LNCAP (cell line): ENCODE measurements around the gene NEK7.

Experiments used
- TF ChIP-seq, protein P1 (sequence below): fragments of 450-650 bp; IDR thresholded peaks from 2 replicates; pipeline ENCODE4 v1.5.1; 2017; ENCODE audit warnings: mild to moderate bottlenecking

The NEK7 gene

DNA sequence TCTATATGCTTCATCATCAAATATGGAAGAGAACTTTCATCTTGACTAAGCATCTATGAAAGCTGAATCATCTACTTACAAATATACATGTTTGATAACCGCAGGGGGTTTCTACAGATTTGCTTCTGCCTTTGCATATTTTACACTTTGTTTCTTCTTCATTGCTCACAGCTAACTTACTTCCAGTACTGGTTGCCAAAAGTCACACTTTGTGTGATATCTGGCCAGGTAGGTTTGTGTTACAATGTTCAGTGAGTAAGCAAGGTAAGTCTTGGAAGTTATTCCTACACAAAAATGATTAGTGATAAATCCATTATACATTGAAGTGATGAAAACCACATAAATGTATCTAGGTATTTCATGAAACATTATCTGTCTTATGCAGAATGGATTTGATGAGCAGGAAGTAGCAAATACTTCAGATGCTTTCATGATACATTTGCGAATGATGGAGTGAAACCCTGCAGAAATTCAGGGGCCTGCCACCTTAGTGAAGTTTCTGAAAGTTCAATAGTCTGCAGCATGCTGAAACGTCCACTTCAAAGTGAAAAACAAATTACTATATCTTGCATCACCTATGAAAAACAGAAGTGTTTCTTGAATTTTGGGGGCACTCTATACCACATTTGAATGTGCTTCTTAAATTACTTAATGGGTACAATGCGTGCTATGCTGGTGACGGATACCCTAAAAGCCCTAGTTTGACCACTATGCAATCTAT, 196.3 kb downstream of the NEK7 start:
- TF ChIP-seq, protein P1, sequence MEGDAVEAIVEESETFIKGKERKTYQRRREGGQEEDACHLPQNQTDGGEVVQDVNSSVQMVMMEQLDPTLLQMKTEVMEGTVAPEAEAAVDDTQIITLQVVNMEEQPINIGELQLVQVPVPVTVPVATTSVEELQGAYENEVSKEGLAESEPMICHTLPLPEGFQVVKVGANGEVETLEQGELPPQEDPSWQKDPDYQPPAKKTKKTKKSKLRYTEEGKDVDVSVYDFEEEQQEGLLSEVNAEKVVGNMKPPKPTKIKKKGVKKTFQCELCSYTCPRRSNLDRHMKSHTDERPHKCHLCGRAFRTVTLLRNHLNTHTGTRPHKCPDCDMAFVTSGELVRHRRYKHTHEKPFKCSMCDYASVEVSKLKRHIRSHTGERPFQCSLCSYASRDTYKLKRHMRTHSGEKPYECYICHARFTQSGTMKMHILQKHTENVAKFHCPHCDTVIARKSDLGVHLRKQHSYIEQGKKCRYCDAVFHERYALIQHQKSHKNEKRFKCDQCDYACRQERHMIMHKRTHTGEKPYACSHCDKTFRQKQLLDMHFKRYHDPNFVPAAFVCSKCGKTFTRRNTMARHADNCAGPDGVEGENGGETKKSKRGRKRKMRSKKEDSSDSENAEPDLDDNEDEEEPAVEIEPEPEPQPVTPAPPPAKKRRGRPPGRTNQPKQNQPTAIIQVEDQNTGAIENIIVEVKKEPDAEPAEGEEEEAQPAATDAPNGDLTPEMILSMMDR: no peak

DNA sequence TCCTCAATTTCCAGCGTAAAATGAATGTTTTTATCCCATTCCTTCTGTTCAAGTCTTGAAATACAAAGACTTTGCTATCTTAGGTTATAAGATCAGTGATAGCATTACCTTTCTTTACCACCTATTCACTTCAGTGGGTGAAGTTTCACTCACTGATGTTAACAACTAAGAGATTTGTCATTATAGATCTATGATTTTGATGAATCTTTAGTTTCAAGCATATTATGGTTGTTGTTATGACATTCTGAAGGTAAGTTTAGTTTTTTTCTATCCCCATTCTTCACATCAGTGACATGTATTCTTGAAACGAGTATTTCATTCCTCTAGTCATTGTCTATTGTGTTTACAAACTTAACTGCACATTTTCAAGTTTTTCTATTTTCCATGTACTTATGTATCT, 201.1 kb downstream of the NEK7 start:
- TF ChIP-seq, protein P1: no peak

DNA sequence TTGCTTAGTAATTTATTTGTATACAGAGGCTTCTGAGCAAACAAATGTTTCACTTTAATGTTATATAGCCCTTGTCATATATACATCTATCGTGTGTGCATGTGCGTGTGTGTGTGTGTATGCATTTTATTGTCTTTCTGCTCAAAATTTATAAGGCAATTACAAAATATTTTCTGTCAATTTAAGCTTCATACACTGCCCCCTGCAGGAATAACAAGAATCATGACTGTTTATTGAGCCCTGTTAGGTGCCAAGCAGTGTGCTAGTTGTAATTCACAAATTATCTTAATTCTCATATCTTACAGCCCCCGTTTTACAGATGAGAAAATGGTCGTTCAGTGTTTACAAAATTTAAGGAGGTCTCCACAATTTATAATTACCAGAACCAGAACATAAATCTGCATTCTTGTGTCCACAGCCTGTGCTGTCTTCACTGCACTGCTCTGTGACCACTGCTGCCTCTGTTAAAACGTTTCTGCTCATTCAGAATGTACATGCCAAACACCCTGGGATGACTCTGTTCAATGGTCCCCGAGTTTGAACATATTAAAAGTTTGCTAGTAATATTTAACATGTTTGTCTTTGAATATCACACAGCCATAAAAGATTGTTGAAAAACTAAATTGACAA, 202.3 kb downstream of the NEK7 start:
- TF ChIP-seq, protein P1: peak; percentile 76

DNA sequence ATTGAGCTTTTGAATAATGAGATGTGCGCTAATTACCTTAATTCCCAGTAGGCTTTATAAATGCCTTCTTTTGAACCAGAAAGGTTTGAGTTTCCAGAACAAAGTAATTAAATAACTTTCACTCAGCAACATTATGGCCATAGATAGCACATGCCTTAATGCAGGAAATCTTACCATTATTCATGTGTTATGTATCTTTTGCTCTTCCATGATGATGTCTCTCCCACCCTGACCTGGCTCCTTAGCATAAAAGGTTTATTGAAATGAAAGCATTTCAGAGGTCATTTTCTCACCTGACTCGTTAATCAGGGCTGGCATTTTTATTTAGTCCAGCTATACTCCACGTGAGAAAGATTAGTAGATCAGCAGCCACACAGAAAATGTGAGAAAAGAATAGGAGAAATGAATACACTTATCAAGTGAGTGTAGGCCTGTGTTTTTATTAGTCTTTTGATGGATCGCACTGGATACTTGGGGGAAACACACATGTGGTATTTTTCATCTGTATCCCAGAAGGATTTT, 203.5 kb downstream of the NEK7 start:
- TF ChIP-seq, protein P1: no peak

DNA sequence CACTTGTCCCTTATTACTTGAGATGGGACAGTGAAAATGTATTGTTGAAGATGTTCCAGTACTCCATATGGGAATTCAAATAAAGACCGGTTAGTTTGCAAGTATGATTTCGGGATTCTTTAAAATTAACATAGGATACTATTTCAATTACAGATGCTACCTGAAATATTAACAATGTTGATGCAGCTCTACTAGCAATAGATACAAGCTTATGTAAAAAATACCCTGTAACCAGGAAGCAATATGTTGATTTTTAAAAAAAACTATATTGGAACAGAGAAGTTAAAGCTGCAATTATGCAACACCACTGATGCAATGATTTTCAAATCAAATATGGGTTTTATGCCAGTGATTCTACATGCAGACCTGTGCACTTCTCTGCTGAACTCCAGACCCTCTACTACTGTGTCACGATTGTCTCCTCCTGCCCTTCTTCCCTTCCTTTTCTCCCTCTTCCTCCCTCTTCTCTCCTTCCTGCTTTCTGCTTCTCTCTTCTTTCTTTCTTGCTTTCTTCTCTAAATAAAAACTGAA, 204.5 kb downstream of the NEK7 start:
- TF ChIP-seq, protein P1: no peak

DNA sequence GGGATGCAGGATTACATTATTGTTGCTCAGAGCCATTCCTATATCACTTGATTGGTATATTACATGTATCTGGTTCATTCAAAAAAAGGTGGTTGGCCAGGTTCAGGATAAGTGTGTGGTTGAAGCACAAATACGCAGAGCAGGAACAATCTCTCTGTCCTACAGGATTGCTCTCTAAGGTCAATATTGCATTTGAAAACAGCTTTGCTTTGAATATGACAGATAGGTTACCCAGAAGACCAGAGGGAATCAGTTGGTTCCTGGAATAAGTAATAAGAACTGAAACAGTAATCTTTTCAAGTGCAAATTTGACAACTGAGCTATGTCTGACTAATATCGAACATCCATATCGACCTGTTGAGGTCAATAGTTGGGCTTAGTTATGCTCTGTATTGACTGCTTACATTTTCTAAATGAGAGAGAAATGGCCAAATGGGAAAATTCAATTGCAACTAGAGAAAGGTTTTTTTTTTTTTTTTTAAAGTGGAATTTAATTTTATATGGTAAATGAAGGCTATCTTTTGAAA, 206.9 kb downstream of the NEK7 start:
- TF ChIP-seq, protein P1: no peak

DNA sequence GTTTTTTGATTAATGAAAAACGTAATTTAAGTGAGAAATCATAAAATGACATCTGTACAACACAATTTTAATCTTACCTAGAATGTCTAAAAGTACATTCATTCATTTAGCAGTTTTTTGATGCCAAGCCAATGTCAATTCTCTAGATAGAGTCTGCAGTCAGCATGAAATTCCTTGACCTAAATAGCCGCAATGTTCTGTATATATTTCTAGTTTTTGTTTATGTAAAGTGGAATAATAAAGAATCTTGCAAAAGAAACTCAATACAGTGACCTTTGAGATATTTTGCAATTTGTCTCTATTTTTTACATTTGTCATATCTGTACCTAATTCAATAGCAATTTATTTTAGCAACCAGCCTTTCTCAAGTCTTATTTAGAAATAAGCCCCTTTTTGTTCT, 207.7 kb downstream of the NEK7 start:
- TF ChIP-seq, protein P1: no peak
